ENCODE results near the gene RFX2. TPM values are rescaled to one million over a fixed set of nuclear protein-coding genes. Genes with fewer than 3 reads are reported as not detected.
"Not testable (repeated sequence)": the region's sequence is repeated elsewhere in the genome, so short reads cannot be mapped to it uniquely, and the experiment has no call there.

RFX2 gene
- total RNA-seq, 1 donor from 2014 or later = 2.8 TPM

GRCh38 chr19:6076291-6076665, 34.0 kb downstream of the RFX2 start:
- no peak for DNase-seq (ENCODE audit: low read depth, low spot score)

GRCh38 chr19:6074709-6075403, 35.4 kb downstream of the RFX2 start:
- no peak for DNase-seq (ENCODE audit: low read depth, low spot score)

GRCh38 chr19:6073858-6074708, 36.2 kb downstream of the RFX2 start:
- DNase-seq (ENCODE audit: low read depth, low spot score) = no peak

- DNase-seq (ENCODE audit: low read depth, low spot score) = not testable (repeated sequence)
These were observed 37.1 kb downstream of the RFX2 start for GRCh38 chr19:6073233-6073632.

- no peak for DNase-seq (ENCODE audit: low read depth, low spot score)
These were observed 38.4 kb downstream of the RFX2 start for GRCh38 chr19:6071875-6072274.

GRCh38 chr19:6070720-6071485, 39.4 kb downstream of the RFX2 start:
- no peak for DNase-seq (ENCODE audit: low read depth, low spot score)

- no peak for DNase-seq (ENCODE audit: low read depth, low spot score)
These were observed 40.1 kb downstream of the RFX2 start for GRCh38 chr19:6070207-6070681.

- no peak for DNase-seq (ENCODE audit: low read depth, low spot score)
These were observed 41.0 kb downstream of the RFX2 start for GRCh38 chr19:6069268-6069791.

GRCh38 chr19:6068711-6069110, 41.6 kb downstream of the RFX2 start:
- DNase-seq (ENCODE audit: low read depth, low spot score) = no peak

GRCh38 chr19:6067975-6068374, 42.3 kb downstream of the RFX2 start:
- DNase-seq (ENCODE audit: low read depth, low spot score) = no peak

- peak; percentile 99 for DNase-seq (ENCODE audit: low read depth, low spot score)
These were observed 43.3 kb downstream of the RFX2 start for GRCh38 chr19:6066661-6067646.

GRCh38 chr19:6065685-6066374, 44.5 kb downstream of the RFX2 start:
- peak; percentile 80 for DNase-seq (ENCODE audit: low read depth, low spot score)

- DNase-seq (ENCODE audit: low read depth, low spot score) = no peak
These were observed 45.8 kb downstream of the RFX2 start for GRCh38 chr19:6064336-6065073.

GRCh38 chr19:6063576-6064335, 46.5 kb downstream of the RFX2 start:
- no peak for DNase-seq (ENCODE audit: low read depth, low spot score)

GRCh38 chr19:6062961-6063575, 47.2 kb downstream of the RFX2 start:
- no peak for DNase-seq (ENCODE audit: low read depth, low spot score)

- peak; percentile 99 for DNase-seq (ENCODE audit: low read depth, low spot score)
These were observed 48.0 kb downstream of the RFX2 start for GRCh38 chr19:6062274-6062673.

- DNase-seq (ENCODE audit: low read depth, low spot score) = no peak
These were observed 48.7 kb downstream of the RFX2 start for GRCh38 chr19:6061376-6062130.
